ENCODE results near the gene CROCC2.

CROCC2 gene

GRCh38 chr2:240868286-240869108 is 37.6 kb upstream of the CROCC2 start, which contains the start of gene AGXT:
Gene AGXT (plus strand): TSS chr2:240868824. CDS start chr2:240868866, 42 bp downstream.
- no peak within 1 kb of the TSS for H3K27ac ChIP-seq
- no peak for TF ChIP-seq CTCF (conservative IDR thresholded peaks at IDR 0.05)

- H3K27ac ChIP-seq = no peak overlapping the region
Observed at GRCh38 chr2:240869109-240869955, 36.8 kb upstream of the CROCC2 start.

GRCh38 chr2:240869956-240870875 is 35.9 kb upstream of the CROCC2 start:
- H3K27ac ChIP-seq = no peak overlapping the region
- TF ChIP-seq CTCF (conservative IDR thresholded peaks at IDR 0.05) = no peak

More at GRCh38 chr2:240869109-240869955, 36.8 kb upstream of the CROCC2 start:
- no peak for TF ChIP-seq CTCF (conservative IDR thresholded peaks at IDR 0.05)

- no peak for TF ChIP-seq CTCF (conservative IDR thresholded peaks at IDR 0.05)
- H3K27ac ChIP-seq = no peak overlapping the region
Observed at GRCh38 chr2:240871071-240871958, 34.8 kb upstream of the CROCC2 start.

- no peak for TF ChIP-seq CTCF (conservative IDR thresholded peaks at IDR 0.05)
- no peak overlapping the region for H3K27ac ChIP-seq
Observed at GRCh38 chr2:240872317-240873097, 33.6 kb upstream of the CROCC2 start.
